22Rv1 (cell line): ENCODE results near the gene GPD2.
"Not testable (repeated sequence)": the region's sequence is repeated elsewhere in the genome, so short reads cannot be mapped to it uniquely, and the experiment has no call there.

ENCODE experiments used
- H3K27ac ChIP-seq: fragments of 450-650 bp; 2 replicates; pipeline ENCODE4 v1.5.1; 2017
- CTCF ChIP-seq: fragments of 450-650 bp; IDR thresholded peaks from 2 replicates; pipeline ENCODE4 v1.5.1; 2017; ENCODE audit warnings: mild to moderate bottlenecking
- ZFX ChIP-seq: fragments of 450-650 bp; IDR thresholded peaks from 2 replicates; pipeline ENCODE4 v1.6.1; 2017; ENCODE audit warnings: antibody characterized with exemption, borderline replicate concordance

Gene GPD2

DNA sequence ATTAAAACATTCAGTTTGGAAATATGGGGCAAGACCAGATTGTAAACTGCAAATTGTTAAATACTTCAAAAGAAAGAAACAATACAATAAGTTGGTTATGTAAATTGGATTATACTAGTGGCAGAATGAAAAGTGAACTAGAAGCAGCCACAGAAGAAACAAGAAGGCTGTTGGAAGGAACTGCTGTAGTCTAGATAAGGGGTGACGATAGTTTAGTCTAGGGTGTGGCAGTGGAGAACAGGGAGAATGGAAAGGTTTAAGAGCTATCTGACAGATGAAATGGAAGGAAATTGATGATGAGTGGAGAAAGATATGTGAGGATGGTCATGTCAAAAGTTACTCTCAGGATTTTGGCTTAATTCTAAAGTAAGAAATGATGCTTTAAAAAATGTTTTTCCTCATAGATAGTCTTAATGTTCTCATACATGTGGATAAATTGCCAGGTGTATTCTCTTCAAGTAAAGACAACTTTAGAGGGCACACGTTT is 179.7 kb downstream of the GPD2 start:
- TF ChIP-seq ZFX = no peak
- no peak for TF ChIP-seq CTCF
- no peak overlapping the region for H3K27ac ChIP-seq

DNA sequence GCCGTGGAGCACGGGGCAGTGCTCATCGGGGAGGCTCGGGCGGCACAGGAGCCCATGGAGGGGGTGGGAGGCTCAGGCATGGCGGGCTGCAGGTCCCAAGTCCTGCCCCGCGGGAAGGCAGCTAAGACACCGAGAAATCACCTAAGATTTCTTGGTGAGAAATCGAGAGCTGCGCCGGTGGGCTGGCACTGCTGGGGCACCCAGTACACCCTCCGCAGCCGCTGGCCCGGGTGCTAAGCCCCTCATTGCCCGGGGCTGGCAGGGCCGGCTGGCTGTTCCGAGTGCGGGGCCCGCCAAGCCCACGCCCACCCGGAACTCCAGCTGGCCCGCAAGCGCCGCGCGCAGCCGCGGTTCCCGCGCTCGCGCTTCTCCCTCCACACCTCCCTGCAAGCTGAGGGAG is 181.9 kb downstream of the GPD2 start:
- H3K27ac ChIP-seq = not testable (repeated sequence)

DNA sequence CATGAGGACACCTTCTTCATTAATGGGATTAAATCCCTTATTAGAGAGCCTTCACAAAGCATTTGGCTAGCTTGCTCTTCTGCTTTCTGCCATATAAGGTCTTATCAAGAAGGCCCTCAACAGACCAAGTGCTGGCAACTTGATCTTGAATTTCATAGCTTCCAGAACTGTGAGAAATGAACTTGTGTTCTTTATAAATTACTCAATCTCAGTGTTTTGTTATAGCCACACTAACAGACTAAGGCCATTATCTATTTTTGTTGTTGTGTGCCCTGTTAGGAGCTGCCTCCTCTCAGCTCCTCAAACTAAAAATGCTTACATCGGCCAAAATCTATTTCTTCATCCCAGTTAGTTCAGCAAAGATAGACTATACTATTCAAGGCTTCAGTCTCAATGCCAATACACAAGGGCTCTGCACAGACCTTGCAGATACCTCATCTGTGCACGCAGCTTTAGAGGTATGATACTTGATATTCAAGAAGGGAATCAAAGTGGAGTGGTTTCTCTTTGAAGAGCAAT is 182.9 kb downstream of the GPD2 start:
- no peak for TF ChIP-seq ZFX
- TF ChIP-seq CTCF = no peak
- H3K27ac ChIP-seq = no peak overlapping the region

DNA sequence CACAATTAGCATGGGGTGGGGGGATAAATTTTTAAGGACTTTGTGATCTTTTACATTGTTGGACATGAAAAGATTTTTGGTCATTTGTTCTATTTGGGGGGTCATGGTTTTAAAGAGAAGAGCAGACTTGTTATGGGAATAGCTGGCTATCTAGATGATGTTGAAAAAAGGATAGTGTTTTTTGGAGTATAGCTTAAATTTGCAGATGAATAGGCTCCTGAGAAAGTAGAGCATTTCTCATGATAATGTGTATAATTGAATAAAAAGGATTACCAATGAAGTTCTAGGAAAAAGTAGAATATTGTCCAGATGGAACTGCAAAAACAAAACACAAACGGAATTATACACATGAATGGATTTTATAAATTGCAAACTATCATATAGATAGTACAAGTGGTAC is 186.3 kb downstream of the GPD2 start:
- TF ChIP-seq ZFX (no peak), CTCF (no peak)
- H3K27ac ChIP-seq = no peak overlapping the region

DNA sequence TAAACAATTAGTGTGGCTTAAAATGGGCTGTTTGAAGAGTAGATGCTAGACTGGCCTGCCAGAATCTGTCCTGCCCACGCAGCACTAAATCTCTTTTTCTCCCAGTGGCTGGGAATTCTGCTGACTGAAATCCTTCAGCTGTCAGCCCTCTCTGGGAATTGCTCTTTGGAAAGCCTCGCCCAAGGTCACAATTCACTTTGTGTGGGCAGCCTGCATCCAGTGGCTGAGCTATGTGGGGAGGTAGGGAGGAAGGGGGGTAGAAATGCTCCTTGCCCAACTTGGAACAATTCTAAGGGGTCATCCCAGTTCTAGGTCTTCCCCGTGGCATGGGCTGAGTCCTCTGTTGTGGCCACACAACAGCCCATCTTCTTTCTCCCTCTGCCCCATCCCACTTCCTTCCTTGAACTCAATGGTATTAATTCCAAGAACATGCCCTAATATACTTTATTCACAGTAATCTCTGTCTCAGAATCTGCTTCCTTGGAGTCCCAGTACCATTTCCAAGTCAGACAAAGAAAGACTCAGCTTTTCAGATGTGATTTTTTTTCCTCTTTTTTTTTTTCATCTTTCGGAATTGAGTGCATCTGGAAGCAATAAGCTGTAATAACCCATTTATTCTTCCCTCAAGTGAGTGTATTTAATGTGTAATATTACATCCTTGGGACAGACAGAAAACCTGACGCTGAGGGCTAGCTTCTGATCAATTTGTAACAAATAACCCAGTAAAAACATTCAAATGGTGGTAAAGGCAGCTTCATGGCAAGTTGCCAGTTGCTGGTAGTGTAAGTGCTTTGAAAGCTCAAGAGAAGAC is 189.4 kb downstream of the GPD2 start:
- H3K27ac ChIP-seq = no peak overlapping the region
- no peak for TF ChIP-seq ZFX
- no peak for TF ChIP-seq CTCF

GRCh38 chr2:156626931-156627330 is 190.8 kb downstream of the GPD2 start:
- TF ChIP-seq CTCF (no peak), ZFX (no peak)
- H3K27ac ChIP-seq = no peak overlapping the region

- H3K27ac ChIP-seq = no peak overlapping the region
- no peak for TF ChIP-seq CTCF
- TF ChIP-seq ZFX = no peak
Measured at GRCh38 chr2:156630579-156631337, 194.6 kb downstream of the GPD2 start.
